ENCODE measurements around the gene SCCPDH.

Gene SCCPDH

GRCh38 chr1:246753670-246754535 lies 29.7 kb downstream of the SCCPDH start:
- peak; percentile 53 to 57 for DNase-seq

GRCh38 chr1:246755419-246755818 lies 31.2 kb downstream of the SCCPDH start:
- no peak for DNase-seq

- no peak for DNase-seq
These were observed 36.5 kb downstream of the SCCPDH start for GRCh38 chr1:246760422-246761347.

DNA sequence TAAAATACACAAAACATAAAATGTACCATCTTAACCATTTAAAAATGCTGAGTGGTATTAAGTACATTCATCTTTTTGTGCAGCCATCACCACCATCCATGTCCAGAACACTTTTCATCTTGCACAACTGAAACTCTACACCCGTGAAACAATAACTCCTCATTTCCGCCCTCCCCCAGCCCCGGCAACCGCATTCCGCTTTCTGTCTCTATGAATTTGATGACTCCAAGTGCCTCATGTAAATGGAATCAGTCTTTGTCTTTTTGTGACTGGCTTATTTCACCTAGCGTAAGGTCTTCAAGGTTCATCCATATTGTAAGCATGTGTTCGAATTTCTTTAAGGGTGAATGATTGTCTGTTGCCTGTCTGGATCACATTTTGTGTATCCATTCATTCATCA lies 37.2 kb downstream of the SCCPDH start:
- DNase-seq, result no peak

DNA sequence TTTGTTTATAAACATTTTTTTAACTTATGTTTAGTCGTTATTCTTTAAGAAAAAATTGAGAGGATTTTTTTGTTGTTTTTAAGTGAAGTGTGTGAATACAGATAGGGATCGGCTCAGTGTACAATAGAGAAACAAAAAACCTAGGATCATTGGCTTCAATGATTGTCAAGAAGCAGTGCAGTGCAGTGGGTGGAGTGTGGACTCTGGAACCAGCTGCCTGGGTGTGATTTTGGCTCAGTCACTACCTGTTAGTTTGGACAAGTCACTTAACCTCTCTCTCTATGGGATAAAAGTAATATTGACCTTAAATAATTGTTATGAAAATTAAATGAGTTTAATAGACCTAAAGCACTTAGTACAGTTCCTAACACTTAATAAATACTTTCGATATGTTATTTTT lies 41.3 kb downstream of the SCCPDH start:
- DNase-seq, result no peak

GRCh38 chr1:246768403-246769020 lies 44.3 kb downstream of the SCCPDH start:
- DNase-seq, result no peak

DNA sequence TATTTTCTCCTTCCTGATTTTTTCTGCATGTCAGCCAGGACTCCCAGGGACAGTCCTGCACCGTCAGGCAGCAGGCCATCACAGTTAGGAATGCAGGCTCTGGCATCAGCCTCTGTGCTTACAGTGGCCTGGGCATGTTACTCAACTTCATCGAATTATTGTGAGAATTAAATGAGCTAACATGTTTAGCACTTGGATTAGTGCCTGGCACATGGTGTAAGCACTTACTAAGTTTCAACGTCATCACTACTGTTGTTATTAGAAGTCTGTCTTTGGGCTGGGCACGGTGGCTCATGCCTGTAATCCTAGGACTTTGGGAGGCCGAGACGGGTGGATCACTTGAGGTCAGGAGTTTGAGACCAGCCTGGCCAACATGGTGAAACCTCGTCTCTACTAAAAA lies 45.1 kb downstream of the SCCPDH start:
- no peak for DNase-seq

DNA sequence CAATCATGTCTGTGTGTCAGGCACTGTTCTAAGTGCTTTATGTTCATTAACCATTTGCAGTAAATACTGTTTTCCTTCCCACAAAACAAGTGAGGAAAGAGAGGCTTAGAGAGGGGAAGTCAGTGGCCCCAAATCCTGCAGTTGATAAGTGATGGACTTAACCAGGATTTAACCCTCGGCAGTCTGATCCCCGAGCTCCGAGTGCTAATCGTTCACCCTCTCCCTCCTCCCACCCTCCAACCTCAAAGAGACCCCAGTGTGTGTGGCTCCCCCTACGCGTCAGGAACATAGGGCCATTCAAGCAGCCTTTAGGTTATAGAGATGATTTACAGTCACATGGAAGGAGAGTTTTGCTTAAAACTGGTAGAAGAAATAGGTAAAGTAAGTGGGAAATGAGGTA lies 47.2 kb downstream of the SCCPDH start:
- DNase-seq, result no peak

- DNase-seq, result no peak
These were observed 48.5 kb downstream of the SCCPDH start for GRCh38 chr1:246772686-246773085.

- no peak for DNase-seq
These were observed 49.0 kb downstream of the SCCPDH start for GRCh38 chr1:246773213-246773641.

DNA sequence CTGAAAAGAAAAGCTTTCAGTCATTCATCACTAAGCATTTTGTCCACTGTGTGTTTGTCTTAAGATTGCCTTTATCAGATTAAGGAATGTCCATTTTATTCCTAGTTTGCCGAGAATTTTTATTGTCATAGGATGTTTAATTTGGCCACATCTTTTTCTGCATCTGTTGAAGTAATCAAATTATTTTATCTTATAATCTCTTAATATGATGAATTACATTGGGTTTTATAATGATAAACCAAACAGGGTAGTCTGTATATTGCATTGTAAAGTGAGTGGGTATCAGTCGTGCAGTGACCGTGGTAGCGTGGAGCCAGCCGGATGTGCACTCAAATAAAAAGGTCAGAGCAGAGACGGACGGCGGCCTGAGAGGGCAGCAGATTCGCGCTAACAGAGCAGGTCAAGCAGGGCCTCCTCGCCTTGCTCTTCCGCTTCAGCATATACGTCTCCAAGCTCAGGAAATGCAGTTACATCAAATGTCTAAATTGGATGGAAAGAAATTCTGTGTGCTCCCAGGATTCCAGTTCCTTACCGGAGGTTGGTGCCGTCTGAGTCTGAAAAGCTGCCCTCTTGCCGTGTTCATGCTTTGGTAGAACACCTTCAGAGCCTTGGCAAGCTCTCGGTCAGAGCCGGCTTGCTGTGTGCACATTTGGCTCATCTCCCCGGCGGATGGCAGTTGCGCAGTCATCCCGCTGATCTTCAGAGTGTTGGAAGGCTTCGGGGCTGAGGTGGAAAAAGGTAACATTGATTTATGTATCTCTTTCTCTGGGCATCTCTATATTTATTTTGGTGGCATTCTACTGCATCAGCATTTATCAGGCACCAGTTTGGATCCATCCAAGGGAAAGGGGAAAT lies 51.5 kb downstream of the SCCPDH start:
- no peak for DNase-seq

DNA sequence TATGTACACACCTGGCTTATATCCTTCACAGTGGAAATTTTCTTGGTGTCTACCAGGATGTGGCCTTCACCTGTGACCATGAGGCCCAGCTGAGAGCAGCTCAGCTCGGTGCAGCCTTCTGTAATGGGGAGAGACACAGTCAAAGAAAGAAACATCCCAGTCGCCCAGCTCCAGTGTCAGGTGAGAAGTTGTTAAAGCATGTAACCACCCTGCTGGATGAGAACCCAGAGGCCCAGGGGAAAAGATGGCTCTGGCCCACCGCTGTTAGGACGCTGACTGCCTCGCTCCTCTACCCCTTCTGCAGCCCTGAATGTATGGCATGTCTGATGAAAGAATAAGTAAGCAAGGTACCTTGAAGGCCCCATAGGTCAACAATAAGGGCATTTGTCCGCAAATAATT lies 52.7 kb downstream of the SCCPDH start:
- DNase-seq, result no peak

DNA sequence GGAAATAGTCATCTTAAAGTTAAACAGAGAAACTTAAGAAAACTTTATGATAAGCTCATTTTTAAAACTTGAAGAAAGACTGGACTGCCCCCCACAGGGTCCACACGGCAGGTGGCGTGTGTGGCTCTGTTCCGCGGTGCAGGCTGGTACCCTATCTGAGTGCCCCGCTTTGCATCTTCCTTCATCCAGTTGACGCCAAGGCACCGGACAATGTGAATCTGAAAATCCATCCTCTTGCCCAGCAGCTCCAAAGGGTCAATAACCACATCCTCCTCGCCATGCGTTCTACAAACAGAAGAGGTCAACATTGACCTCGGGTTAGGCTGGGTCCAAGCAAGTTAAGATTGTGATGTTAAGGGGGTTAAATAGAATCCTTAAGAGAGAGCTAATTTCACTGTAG lies 54.5 kb downstream of the SCCPDH start:
- no peak for DNase-seq

- DNase-seq, result no peak
These were observed 55.5 kb downstream of the SCCPDH start for GRCh38 chr1:246779561-246780175.

GRCh38 chr1:246780264-246780663 lies 56.1 kb downstream of the SCCPDH start:
- DNase-seq, result no peak

DNA sequence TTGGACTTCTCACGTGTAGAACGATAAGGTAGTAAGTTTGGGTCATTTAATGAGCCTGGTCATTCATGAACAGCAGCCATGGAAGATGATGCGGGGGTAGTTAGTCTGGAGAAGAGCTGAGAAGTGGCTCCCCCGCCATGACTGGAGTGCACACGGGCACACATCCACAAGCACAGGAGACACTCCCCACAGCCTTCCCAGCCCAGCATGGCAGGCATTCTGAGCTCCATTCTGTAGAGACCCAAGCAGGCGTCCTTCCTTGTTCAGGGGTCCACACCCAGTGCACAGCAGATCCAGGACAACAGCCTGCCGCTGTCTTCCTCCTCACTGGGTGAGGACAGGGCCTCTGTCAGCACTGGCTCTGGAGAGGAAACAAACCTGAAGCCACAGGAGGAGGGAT lies 57.0 kb downstream of the SCCPDH start:
- DNase-seq, result no peak

DNA sequence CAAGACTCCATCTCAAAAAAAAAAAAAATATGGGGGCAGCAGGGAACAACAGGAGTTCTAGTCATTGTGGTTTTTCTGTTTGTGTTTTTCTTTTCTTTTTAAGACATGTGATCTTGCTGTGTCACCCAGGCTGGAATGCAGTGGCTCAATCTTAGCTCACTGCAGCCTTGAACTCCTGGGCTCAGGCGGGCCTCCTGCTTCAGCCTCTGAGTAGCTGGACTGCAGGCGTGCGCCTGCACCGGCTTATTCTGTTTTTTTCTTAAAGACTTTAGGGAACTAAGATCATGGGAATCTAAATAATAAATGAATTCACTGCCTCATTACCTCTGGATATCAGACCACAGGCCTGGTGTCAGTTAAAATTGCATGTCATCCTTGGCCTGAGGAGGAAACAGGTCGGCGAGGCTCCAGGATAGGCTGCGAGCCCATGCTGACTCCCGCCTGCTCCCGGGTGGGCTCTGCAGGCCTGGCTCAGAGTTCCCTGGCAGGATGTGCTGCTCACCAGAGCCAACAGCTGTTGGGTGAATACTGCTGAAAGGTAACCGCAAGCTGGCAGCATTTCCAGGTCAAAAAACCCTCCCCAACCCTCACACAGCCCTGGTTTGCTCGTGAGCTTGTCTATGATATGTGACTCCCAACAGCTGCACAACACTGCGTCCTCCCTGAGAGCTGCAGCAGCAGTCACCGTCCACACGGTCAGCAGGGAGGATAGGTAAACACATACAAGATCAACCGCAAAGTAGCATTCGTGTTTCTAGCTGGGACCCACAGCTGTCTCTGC lies 58.1 kb downstream of the SCCPDH start:
- DNase-seq, result no peak

DNA sequence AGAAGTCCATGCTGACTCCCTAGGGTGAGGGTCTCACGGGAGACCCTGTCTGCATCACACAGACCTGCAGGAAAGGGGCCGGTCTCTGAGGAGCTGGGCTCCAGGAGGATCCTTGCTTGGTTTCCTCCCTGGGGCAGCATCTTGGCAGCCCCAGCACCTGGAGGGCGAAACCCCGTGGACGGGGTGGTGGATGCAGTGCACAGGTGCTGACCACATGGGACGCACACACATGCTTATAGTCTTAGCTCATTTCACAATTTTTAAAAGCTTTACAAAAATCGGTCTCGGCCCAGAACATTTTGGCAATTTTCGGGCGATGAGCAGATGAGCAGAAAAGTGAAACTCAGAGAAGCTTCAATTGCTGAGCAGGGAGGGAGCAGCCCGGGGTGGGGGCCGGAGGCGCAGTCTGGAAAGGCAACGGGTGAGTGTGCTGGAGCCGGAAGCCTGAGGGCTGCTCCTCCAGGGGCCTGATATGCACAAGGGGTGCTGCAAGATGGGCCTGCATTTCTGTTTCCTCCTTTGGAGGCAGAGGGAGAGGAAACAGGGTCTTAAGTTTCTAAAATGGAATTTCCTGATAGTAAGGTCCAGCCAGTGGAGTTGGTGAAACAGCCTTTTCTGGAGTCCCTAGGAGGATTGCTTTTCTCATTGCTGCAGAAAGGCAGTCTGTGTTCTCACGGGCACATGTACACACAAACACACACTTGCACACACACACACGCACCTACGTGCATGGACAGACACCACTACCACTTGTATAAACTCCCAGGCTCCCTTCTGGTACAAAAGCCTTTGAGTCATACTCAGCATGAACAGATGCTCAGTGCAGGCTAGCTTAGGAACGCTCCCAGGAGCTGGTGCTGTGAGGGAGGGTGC lies 60.6 kb downstream of the SCCPDH start:
- no peak for DNase-seq

DNA sequence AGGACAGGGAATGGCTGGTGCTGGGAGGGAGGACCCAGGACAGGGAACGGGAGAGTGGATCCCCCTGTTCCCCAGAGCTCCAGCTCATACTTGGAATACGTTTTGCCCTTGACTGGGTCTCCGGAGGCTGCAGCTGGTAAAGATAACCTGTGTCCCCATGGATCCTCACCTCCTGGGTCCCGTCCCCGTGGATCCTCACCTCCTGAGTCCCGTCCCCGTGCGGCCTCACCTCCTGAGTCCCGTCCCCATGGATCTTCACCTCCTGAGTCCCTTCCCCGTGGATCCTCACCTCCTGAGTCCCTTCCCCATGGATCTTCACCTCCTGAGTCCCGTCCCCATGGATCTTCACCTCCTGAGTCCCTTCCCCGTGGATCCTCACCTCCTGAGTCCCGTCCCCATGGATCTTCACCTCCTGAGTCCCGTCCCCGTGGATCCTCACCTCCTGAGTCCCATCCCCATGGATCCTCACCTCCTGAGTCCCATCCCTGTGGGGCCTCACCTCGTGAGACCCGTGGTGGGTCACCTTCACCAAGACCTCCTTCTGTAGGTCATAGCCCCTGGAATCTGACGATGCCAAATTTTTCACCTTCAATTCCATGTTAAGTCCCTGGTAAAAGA lies 61.4 kb downstream of the SCCPDH start:
- no peak for DNase-seq
